ENCODE measurements around the gene MAMSTR. TPM values are rescaled to one million over a fixed set of nuclear protein-coding genes. Genes with fewer than 3 reads are reported as not detected.

Gene MAMSTR
- total RNA-seq, 1 donor from 2014 or later, result 2.1 TPM

GRCh38 chr19:48742096-48742495 is 22.6 kb upstream of the MAMSTR start:
- peaks cover 2% of the 10 kb centered on the region for H3K36me3 Mint-ChIP-seq (ENCODE audit: insufficient read depth)
- H3K27ac Mint-ChIP-seq, result no peak overlapping the region
- TF ChIP-seq CTCF (IDR thresholded peaks at IDR 0.05; ENCODE audit: unreplicated experiment), result no peak
- peaks cover 3% of the 10 kb centered on the region for H3K4me1 Mint-ChIP-seq (ENCODE audit: low read depth)
- H3K27me3 Mint-ChIP-seq, result peaks cover 32% of the 10 kb centered on the region
- H3K4me3 Mint-ChIP-seq (ENCODE audit: low read depth), result no peak overlapping the region
- H3K9me3 Mint-ChIP-seq (ENCODE audit: low read depth), result peaks cover 5% of the 10 kb centered on the region
- no peak for DNase-seq (ENCODE audit: low spot score, unreplicated experiment)

- Mint-ChIP-seq H3K9me3 (ENCODE audit: low read depth) (peaks cover 5% of the 10 kb centered on the region), H3K4me1 (ENCODE audit: low read depth) (peaks cover 3% of the 10 kb centered on the region), H3K4me3 (ENCODE audit: low read depth) (no peak overlapping the region), H3K27me3 (peaks cover 33% of the 10 kb centered on the region), H3K36me3 (ENCODE audit: insufficient read depth) (peaks cover 2% of the 10 kb centered on the region), H3K27ac (no peak overlapping the region)
- TF ChIP-seq CTCF (IDR thresholded peaks at IDR 0.05; ENCODE audit: unreplicated experiment), result no peak
- no peak for DNase-seq (ENCODE audit: low spot score, unreplicated experiment)
Observed at GRCh38 chr19:48741129-48741999, 21.8 kb upstream of the MAMSTR start.

- Mint-ChIP-seq H3K4me3 (ENCODE audit: low read depth) (no peak within 1 kb of the TSS), H3K27ac (no peak within 1 kb of the TSS), H3K36me3 (ENCODE audit: insufficient read depth) (no peaks in the 10 kb centered on the region), H3K4me1 (ENCODE audit: low read depth) (peaks cover 3% of the 10 kb centered on the region), H3K9me3 (ENCODE audit: low read depth) (no peaks in the 10 kb centered on the region), H3K27me3 (peaks cover 31% of the 10 kb centered on the region)
- no peak for DNase-seq (ENCODE audit: low spot score, unreplicated experiment)
- TF ChIP-seq CTCF (IDR thresholded peaks at IDR 0.05; ENCODE audit: unreplicated experiment), result no peak
Observed at GRCh38 chr19:48740164-48740972, 20.8 kb upstream of the MAMSTR start, which contains the start of gene RASIP1. Gene RASIP1 (minus strand): TSS chr19:48740610. CDS start chr19:48740282, 328 bp downstream.

GRCh38 chr19:48739404-48740163 is 20.1 kb upstream of the MAMSTR start:
- Mint-ChIP-seq H3K4me1 (ENCODE audit: low read depth) (peaks cover 6% of the 10 kb centered on the region), H3K4me3 (ENCODE audit: low read depth) (no peak overlapping the region), H3K27ac (no peak overlapping the region), H3K9me3 (ENCODE audit: low read depth) (no peaks in the 10 kb centered on the region), H3K27me3 (peaks cover 35% of the 10 kb centered on the region), H3K36me3 (ENCODE audit: insufficient read depth) (peaks cover 2% of the 10 kb centered on the region)
- TF ChIP-seq CTCF (IDR thresholded peaks at IDR 0.05; ENCODE audit: unreplicated experiment), result no peak
- no peak for DNase-seq (ENCODE audit: low spot score, unreplicated experiment)
